HepG2 (cell line): ENCODE results near the gene ALDH16A1.

ENCODE experiments used
- CTCF ChIP-seq: sonication (generic); formaldehyde crosslinking; IDR thresholded peaks from 2 replicates; pipeline ENCODE4 v1.5.0; 2020; ENCODE audit warnings: mild to moderate bottlenecking, missing genetic modification reagents, moderate library complexity
- HOXA3 ChIP-seq: sonication (generic); formaldehyde crosslinking; IDR thresholded peaks from 2 replicates; pipeline ENCODE4 v1.5.0; 2020; ENCODE audit warnings: missing genetic modification reagents
- KAT8 ChIP-seq: IDR thresholded peaks from 2 replicates; pipeline ENCODE4 v1.6.1; 2016; ENCODE audit warnings: missing genetic modification reagents, missing compliant biosample characterization
- KMT2B ChIP-seq: IDR thresholded peaks from 2 replicates; pipeline ENCODE4 v1.6.1; 2016; ENCODE audit warnings: missing genetic modification reagents, missing compliant biosample characterization
- MEIS2 ChIP-seq: sonication (generic); formaldehyde crosslinking; IDR thresholded peaks from 2 replicates; pipeline ENCODE4 v1.9.0; 2021; ENCODE audit warnings: mild to moderate bottlenecking, missing genetic modification reagents
- NFRKB ChIP-seq: fragments of 450-650 bp; IDR thresholded peaks from 2 replicates; pipeline ENCODE4 v1.6.1; 2017
- RAD21 ChIP-seq: fragments of 450-650 bp; formaldehyde crosslinking; IDR thresholded peaks from 2 replicates; pipeline ENCODE4 v1.5.0; 2020; ENCODE audit warnings: mild to moderate bottlenecking
- TAF1 ChIP-seq: sonication (generic); formaldehyde crosslinking; IDR thresholded peaks from 2 replicates; pipeline ENCODE4 v1.4.0; 2020; ENCODE audit warnings: missing genetic modification reagents
- TSC22D2 ChIP-seq: sonication (generic); formaldehyde crosslinking; IDR thresholded peaks from 2 replicates; pipeline ENCODE4 v1.5.1; 2020; ENCODE audit warnings: missing genetic modification reagents, mild to moderate bottlenecking, borderline replicate concordance
- ZBTB21 ChIP-seq: sonication (generic); formaldehyde crosslinking; IDR thresholded peaks from 2 replicates; pipeline ENCODE4 v1.4.0; 2020; ENCODE audit warnings: missing genetic modification reagents
- ZSCAN22 ChIP-seq: sonication (generic); formaldehyde crosslinking; IDR thresholded peaks from 2 replicates; pipeline ENCODE4 v1.4.0; 2020; ENCODE audit warnings: mild to moderate bottlenecking, missing genetic modification reagents

GRCh38 chr19:49507803-49508494 is 54.9 kb downstream of the ALDH16A1 start:
- TF ChIP-seq KMT2B (no peak), TSC22D2 (CRISPR knock-in tag) (no peak), CTCF (CRISPR knock-in tag) (no peak), TAF1 (CRISPR knock-in tag) (no peak), ZBTB21 (CRISPR knock-in tag) (no peak), RAD21 (CRISPR knock-in tag) (no peak), KAT8 (CRISPR knock-in tag) (no peak), NFRKB (no peak), HOXA3 (CRISPR knock-in tag) (no peak), MEIS2 (no peak), ZSCAN22 (CRISPR knock-in tag) (no peak)
